Peyer's patch (tissue), 4 donors: ENCODE measurements around the gene CDKL4. TPM values are rescaled to one million over a fixed set of nuclear protein-coding genes. Genes with fewer than 3 reads are reported as not detected.
A peak's percentile ranks its signal among the peaks of the same experiment; 100 is the strongest.

Source experiments
- DNase-seq, 3 donors: peaks; one replicate each; pipeline ENCODE4 v3.0.0-alpha.2; 2017 to 2019
- H3K27ac ChIP-seq, 4 donors: fragments of 200-600 bp; sonication (generic); one replicate each; pipeline ENCODE4 v1.5.1; 2016 to 2019
- H3K27me3 ChIP-seq, 2 donors: fragments of 200-600 bp; sonication (generic); one replicate each; pipeline ENCODE4 v1.5.1; 2019
- H3K36me3 ChIP-seq, 3 donors: fragments of 200-600 bp; sonication (generic); one replicate each; pipeline ENCODE4 v1.5.1; 2016 to 2019
- H3K4me1 ChIP-seq, 4 donors: fragments of 200-600 bp; sonication (generic); one replicate each; pipeline ENCODE4 v1.5.1; 2016 to 2019
- H3K4me3 ChIP-seq, 4 donors: fragments of 200-600 bp; sonication (generic); 1 replicate in 3 of 4; 2 replicates in 1 of 4; pipeline ENCODE4 v1.5.1; 2016 to 2019; ENCODE audit warnings: mild to moderate bottlenecking in 1 of 4
- H3K9me3 ChIP-seq, 4 donors: fragments of 200-600 bp; sonication (generic); one replicate each; pipeline ENCODE4 v1.5.1; 2016 to 2019; ENCODE audit warnings: mild to moderate bottlenecking in 1 of 4
- POLR2A ChIP-seq, 2 donors: fragments of 450-650 bp; IDR thresholded peaks; one replicate each; pipeline ENCODE4 v1.5.1; 2017; ENCODE audit warnings: antibody characterized with exemption in 2 of 2, mild to moderate bottlenecking in 2 of 2, moderate library complexity in 2 of 2
- total RNA-seq, 4 donors: library from RNA; depleted of rRNA; stranded (reverse); fragments of >200 nt; gene quantifications; one replicate each; pipeline ENCODE4 v1.1.0, GENCODE V29; 2016
- TF ChIP-seq, protein P1 (sequence below), 6 experiments: fragments of 450-650 bp in 4 of 6; fragments of 200-600 bp in 2 of 6; sonication (generic) in 1 of 6; IDR thresholded peaks; one replicate each; pipeline ENCODE4 v1.5.1; 2017 to 2019; ENCODE audit warnings: antibody characterized with exemption in 6 of 6, mild to moderate bottlenecking in 3 of 6, moderate library complexity in 1 of 6

Gene CDKL4
- total RNA-seq, 4 donors from 2014 or later, result 0.70 to 4.1 (median 0.80) TPM; not detected in 1

DNA sequence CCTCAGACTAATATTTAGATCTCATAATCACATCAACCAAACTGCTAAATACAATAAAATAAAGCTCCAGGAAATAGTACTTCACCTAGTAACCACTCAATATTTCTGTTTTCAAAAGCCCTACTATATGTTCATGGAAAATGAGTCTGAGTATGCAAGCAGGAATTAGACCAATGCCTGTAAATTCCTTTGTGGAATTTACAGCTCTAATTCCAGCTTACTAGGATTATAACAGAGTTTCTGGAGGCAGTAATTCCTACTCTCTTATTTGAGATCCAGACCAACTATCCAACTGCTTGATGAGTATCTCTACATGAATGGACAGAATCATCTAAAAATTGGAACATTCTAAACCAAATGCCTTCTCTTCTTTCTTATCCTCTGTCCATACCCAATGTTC, 11.6 kb downstream of the CDKL4 start:
- no peaks in the 10 kb centered on the region for H3K27me3 ChIP-seq
- DNase-seq, result no peak
- H3K36me3 ChIP-seq, result no peaks in the 10 kb centered on the region
- no peak overlapping the region for H3K4me3 ChIP-seq
- TF ChIP-seq, protein P1, sequence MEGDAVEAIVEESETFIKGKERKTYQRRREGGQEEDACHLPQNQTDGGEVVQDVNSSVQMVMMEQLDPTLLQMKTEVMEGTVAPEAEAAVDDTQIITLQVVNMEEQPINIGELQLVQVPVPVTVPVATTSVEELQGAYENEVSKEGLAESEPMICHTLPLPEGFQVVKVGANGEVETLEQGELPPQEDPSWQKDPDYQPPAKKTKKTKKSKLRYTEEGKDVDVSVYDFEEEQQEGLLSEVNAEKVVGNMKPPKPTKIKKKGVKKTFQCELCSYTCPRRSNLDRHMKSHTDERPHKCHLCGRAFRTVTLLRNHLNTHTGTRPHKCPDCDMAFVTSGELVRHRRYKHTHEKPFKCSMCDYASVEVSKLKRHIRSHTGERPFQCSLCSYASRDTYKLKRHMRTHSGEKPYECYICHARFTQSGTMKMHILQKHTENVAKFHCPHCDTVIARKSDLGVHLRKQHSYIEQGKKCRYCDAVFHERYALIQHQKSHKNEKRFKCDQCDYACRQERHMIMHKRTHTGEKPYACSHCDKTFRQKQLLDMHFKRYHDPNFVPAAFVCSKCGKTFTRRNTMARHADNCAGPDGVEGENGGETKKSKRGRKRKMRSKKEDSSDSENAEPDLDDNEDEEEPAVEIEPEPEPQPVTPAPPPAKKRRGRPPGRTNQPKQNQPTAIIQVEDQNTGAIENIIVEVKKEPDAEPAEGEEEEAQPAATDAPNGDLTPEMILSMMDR (IDR thresholded peaks at IDR 0.05), result no peak
- no peak for TF ChIP-seq POLR2A (IDR thresholded peaks at IDR 0.05)
- peaks cover 0 to 3% (median 0%) of the 10 kb centered on the region in 4 donors for H3K4me1 ChIP-seq
- H3K27ac ChIP-seq, result no peak overlapping the region
- H3K9me3 ChIP-seq, result no peaks in the 10 kb centered on the region

DNA sequence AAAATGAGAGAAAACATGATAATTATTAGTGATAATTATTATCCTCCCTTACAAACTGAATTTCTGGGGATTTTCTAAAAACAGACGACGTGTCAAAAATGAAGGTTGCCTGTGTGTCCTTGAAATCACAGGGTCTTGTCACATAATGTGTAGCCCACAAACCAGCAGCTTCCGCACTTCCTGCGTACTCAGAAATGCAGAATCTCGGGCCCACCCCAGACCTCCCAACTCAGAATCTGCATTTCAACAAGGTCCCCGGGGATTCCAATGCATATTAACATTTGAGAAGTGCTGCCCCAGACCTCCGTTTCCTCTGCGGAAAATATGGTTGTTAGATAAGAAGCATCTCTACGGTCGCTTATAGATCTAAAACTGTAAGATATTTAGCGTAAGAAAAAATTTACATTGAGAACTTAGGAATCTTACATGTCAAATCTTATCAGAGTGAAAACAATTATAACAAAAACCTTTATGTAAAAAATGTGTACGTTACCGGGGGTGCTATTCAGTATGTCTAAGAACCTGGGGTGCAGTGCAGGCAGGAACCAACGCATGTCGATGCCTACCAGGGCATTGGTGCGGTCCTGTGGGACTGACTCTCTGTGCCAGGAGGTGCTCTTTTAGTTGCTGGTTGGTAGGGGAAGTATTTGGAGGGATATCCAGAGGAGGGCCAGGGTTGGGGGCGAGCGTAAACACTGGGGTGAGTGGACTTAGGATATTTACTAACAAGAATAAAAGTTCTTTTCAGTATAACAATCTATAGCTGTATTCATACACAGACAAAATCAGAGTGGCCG, 15.2 kb downstream of the CDKL4 start:
- no peaks in the 10 kb centered on the region for H3K27me3 ChIP-seq
- H3K9me3 ChIP-seq, result no peaks in the 10 kb centered on the region
- DNase-seq, result no peak
- H3K4me3 ChIP-seq, result peak overlapping the region; percentile 0 to 36 (median 20)
- peaks cover 0 to 3% (median 0%) of the 10 kb centered on the region in 4 donors for H3K4me1 ChIP-seq
- no peak for TF ChIP-seq POLR2A (IDR thresholded peaks at IDR 0.05)
- H3K27ac ChIP-seq, result peak overlapping the region in 1 of 4 donors; percentile 21
- no peaks in the 10 kb centered on the region for H3K36me3 ChIP-seq

DNA sequence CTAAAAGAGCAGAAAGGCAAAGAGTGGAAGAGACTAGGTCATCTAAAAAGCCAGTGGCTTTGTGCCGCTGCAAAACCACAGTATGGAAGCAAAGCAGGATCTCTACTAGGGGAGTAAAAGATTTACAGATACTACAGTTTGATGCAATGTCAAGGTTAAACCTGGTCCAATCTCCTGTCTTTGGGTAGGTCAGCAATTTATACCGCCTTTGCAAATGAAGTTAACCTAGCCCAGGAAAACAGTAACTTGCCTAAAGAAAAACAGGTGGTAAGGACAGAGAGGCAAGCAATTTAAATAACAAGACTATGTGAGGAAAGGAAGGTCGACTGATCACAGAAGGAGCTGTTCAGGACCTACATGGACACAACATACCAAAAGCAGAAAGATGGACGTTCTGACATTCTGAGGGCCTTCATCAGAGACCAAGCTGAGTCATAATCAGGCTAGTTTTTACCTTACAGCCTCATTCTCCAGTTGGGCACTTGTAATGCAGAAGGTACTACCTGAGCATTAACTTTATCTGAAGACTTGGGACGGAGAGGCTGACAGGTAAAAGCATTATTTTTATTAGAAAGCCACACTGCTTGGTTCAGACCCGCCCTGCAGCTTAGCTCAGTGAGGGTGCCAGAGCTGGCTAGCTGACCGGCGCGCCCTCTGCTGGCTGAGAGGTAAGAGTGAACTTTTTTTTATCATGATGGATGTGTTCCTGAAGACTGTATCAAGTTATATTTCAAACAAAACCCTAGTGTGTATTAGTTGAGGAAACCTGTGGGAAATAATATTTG, 15.9 kb downstream of the CDKL4 start:
- Histone ChIP-seq H3K4me1 (peaks cover 0 to 3% (median 0%) of the 10 kb centered on the region in 4 donors), H3K36me3 (no peaks in the 10 kb centered on the region), H3K27me3 (no peaks in the 10 kb centered on the region), H3K27ac (peak overlapping the region in 1 of 4 donors; percentile 21), H3K4me3 (peak overlapping the region in 2 of 4 donors; percentile 24 to 36), H3K9me3 (no peaks in the 10 kb centered on the region)
- DNase-seq, result peak; percentile 72 to 92 (median 88)
- TF ChIP-seq, protein P1 (IDR thresholded peaks at IDR 0.05), result peak; percentile 76 to 89 (median 86)
- no peak for TF ChIP-seq POLR2A (IDR thresholded peaks at IDR 0.05)

DNA sequence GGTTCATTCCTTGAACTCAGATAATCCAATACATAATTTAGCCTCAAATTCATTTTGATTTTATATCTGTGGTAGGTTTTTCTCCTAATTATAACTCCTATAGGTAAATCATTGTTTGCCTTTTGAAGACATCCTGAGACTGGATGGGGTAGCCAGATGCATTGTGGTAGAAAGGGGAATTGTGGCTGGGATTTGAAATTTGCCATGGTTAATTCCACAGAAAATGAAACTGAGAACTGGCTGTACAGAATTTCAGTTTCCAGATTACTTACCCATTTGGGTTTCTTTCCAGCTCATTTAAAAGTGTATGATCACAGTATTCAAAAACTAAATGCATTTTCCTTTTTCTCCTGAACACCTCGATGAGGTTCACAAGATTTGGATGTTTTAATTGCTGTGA, 18.2 kb downstream of the CDKL4 start:
- Histone ChIP-seq H3K27me3 (no peaks in the 10 kb centered on the region), H3K9me3 (no peaks in the 10 kb centered on the region), H3K4me3 (no peak overlapping the region), H3K4me1 (peaks cover 0 to 3% (median 0%) of the 10 kb centered on the region in 4 donors), H3K27ac (no peak overlapping the region), H3K36me3 (no peaks in the 10 kb centered on the region)
- DNase-seq, result no peak
- TF ChIP-seq, protein P1 (IDR thresholded peaks at IDR 0.05), result no peak
- TF ChIP-seq POLR2A (IDR thresholded peaks at IDR 0.05), result no peak

DNA sequence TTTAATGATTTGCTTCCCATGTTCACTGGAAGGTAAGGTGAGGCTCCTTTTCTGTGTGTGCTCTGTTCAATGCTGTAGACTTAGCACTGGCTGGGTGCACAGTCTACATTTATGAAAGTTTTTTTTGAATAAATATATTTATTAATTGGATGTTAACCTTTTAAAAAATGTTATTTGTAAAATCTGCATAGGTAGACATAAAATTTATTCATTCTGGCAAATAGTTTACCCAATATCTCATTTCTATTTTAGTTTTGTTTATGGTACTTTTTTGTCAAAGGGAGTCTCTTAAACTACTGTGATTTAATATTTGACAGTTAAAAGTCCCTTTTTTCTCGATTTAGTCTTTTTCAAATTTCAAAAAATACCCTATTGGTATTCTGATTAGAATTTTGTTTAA, 19.9 kb downstream of the CDKL4 start:
- TF ChIP-seq POLR2A (IDR thresholded peaks at IDR 0.05), result no peak
- TF ChIP-seq, protein P1 (IDR thresholded peaks at IDR 0.05), result no peak
- Histone ChIP-seq H3K27me3 (no peaks in the 10 kb centered on the region), H3K4me1 (peaks cover 0 to 3% (median 0%) of the 10 kb centered on the region in 4 donors), H3K9me3 (no peaks in the 10 kb centered on the region), H3K36me3 (no peaks in the 10 kb centered on the region), H3K27ac (no peak overlapping the region), H3K4me3 (no peak overlapping the region)
- DNase-seq, result no peak

DNA sequence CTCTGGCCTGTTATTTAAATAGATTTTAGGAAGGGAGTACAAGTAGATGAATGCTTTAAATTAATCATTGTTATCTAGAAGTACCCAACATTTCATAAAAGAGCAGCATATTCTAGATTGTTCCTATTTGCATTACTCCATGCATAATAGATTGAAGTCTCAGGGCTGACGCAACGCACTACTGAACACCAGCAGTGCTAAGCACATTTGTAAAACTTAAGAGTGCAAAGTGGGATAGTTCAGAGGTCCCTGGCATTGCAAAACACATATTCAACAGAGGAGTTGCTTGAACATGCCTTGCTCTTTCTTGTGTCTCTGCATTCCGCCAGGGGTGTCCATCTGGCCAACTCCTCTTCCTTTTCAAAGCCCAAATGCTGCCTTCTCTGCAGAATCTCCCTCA, 22.3 kb downstream of the CDKL4 start:
- Histone ChIP-seq H3K27me3 (no peaks in the 10 kb centered on the region), H3K4me1 (no peaks in the 10 kb centered on the region), H3K27ac (no peak overlapping the region), H3K4me3 (no peak overlapping the region), H3K9me3 (no peaks in the 10 kb centered on the region), H3K36me3 (no peaks in the 10 kb centered on the region)
- DNase-seq, result no peak
- TF ChIP-seq POLR2A (IDR thresholded peaks at IDR 0.05), result no peak
- TF ChIP-seq, protein P1 (IDR thresholded peaks at IDR 0.05), result no peak
